Effector CD4-positive, alpha-beta T cell (primary cell): Measurements from ENCODE around the gene APPL2.
"Not testable (repeated sequence)": the region's sequence is repeated elsewhere in the genome, so short reads cannot be mapped to it uniquely, and the experiment has no call there.

Source experiments
- DNase-seq: peaks from one replicate; pipeline ENCODE4 v3.0.0-alpha.2; 2020

APPL2 gene

GRCh38 chr12:105256011-105256410, 20.0 kb upstream of the APPL2 start:
- no peak for DNase-seq

- DNase-seq = no peak
Observed at GRCh38 chr12:105253866-105254513, 18.0 kb upstream of the APPL2 start.

- DNase-seq = no peak
Observed at GRCh38 chr12:105252901-105253300, 16.9 kb upstream of the APPL2 start.

GRCh38 chr12:105245776-105246427, 9.9 kb upstream of the APPL2 start:
- not testable (repeated sequence) for DNase-seq

DNA sequence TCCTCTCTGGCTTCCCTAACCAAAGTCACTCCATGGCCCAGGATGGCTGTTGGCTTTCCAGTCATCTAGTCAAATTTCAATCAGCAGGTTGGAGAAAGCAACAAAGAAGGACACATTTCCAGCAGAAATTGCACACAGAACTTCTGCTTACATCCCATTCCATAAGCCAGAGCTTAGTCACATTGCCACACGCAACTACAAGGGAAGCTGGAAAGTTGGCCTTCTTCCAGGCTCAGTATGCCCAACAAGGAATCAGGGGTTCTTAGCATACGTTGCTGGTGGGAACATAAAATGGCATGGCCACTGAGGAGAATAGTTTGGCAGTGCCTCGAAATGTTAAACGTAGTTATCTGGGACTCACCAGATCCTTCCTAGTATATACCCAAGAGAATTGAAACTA, 9.3 kb upstream of the APPL2 start:
- no peak for DNase-seq

DNA sequence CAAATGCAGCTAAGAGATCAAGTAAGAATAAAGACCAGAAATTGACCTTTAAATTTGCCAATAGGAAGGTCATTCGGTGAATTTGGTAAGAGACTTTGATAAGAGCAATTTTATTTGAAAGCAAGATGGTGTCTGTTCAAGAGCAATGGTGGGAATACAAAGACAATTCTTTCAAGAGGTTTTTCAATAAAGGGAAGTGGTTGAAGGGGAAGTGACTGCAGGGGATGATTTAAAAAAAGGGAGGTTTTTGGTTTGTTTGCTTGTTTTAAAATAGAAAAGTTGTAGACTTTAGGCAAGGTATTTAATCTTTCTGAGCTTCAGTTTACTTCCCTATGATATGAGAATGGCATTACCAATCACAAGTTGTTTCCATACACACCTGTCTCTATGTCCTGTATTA, 4.3 kb upstream of the APPL2 start:
- no peak for DNase-seq

DNA sequence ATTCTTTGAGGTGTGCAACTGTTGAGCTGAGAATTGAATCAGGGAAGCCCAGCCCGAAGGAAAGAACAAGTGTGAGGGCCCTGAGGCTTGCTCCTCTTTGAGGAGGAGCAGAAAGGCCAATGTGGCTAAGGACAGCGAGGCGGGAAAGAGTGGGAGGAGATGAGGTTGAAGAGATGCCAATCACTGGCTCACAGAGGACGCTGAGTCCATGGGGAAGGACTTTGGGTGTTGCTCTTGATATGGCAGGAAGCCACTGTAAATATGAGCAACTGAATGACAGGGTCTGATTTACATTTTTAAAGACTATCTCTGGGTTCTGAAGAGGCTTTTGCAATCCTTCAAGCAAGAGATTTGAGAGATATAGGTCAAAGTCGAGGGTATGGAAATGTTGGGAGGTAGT, 3.3 kb upstream of the APPL2 start:
- no peak for DNase-seq

- no peak for DNase-seq
Observed at GRCh38 chr12:105237666-105238065, 1.7 kb upstream of the APPL2 start.

DNA sequence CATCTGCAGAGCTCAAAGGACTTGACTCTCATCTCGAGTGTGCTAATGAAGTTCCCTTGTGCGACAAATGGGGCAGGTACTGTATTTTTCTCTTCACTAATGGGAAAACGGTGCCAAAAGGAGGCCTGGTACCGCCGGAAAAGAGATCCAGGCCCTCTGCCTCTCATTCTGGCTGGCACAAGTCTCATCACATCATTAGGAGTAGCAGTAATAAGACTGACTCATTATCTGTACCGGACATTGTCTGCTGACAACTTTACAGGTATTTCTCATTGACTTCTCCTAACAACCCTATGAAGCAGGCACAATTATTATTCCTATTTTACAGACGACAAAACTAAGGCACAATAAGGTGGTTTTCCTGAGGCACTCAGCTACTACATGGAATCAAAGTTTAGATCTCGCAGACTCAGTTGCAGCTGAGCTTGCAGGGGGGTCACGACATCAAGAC, 668 bp downstream of the APPL2 start:
- DNase-seq = no peak

- no peak for DNase-seq
Observed at GRCh38 chr12:105234197-105234596, 1.8 kb downstream of the APPL2 start.

DNA sequence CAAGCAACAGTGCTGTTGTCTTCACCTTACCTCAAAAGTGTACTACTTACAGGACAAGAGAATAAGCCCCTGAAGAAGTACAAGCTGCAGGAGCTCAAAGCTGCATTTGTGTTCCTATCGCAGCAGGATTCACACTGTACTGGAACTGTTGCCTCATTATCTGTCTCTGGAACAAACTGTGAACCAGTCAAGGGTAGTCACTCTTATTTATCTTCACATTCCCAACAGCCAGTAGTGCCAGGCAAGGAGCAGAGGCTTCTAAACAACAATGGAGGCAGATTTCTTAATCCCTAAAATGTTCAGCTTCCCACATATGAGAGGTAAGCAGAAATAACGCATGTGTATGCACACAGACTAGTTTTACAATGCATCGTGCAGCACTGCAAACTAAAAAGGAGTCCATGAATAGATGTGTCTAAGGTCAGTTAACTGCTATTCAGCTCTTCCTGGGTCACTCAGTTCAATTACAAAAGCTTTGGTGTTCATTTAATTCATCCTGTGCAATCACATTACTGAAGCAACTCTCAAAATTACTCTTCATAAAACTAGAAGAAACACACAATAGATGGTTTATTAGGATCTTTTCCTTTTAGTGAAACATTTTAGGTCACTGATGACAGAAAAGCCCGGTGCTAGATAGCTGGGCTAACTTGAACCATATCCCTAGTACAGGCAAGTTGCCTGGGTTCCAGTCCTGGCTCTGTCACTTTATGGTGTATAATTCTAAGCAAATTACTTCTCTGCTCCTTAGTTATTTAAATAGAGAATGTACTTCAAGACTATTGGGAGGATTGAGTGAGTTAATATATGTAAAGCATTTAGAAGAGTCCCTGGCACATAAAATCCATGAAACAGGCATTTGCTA, 2.7 kb downstream of the APPL2 start:
- no peak for DNase-seq

DNA sequence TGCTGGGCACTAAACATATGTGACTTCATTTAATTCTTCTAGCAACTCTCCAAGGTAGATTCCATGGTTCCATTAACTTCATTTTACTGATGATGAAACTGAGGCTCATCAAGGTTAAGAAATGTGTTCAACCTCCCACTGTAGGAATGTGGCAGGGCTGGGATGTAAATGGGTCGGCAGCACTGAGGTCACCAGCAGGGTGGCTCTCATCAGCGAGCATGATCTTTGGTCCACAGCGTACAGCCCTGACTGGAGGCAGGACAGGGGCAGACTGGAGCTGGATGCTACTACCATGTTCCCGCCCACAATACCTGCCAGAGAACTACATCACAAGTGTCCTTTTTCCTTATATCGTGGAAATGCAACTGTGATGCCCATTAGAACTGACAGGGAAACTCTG, 4.6 kb downstream of the APPL2 start:
- DNase-seq = no peak

GRCh38 chr12:105229371-105229770, 6.6 kb downstream of the APPL2 start:
- DNase-seq = no peak

GRCh38 chr12:105228966-105229365, 7.0 kb downstream of the APPL2 start:
- no peak for DNase-seq

DNA sequence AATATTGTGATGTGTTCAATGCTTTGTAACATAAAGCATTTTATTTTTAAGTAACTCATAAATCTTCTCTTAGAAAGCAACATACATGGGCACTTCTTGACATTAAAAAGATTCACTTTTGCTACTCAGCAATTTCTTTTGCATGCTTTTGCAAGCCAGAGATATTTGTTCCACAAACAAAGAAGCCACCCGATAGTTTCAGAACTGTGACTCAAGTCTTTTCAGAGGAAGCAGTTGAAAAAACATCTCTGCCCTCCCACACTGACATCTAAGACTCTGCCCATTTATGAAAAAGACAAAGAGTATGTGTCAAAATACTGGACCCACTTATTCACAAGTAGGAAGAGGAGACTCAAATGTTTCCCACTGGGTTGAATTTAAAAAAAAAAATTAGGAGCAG, 7.5 kb downstream of the APPL2 start:
- DNase-seq = no peak

DNA sequence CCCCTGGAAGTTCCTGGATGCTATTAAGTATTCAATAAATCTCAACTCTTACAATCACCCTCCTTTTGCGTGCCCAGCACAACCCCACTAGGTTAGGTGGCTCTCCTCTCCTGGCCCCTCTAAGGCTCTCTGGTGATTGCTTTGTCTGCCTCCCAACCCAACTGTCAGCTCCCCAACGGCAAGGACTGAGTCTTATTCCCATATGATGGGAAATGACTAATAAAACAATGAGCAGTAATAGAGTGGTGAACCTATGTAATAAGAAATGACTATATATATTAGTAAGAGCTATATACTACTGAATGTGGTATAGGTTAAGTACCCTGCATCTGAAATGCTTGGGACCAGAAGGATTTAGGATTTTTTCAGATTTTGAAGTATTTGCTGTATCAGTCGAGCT, 8.1 kb downstream of the APPL2 start:
- no peak for DNase-seq

DNA sequence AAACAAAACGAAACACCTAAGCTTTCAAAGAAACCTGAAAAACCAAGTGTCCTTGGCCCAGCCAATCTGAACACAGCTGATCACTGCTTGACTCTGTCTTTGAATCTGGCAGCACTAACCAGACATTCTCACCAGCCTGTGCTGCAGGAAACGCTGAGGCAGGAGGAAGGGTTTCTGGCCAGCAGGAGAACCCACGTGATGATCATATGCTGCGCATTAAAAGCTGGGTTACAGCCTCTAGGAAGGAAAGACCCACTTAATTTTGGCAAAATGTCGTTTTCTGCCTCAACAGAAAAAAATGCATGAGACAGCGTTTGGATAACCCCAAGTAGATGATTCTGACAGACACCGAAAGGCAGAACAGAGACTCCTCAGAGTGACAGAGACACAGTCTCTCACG, 9.8 kb downstream of the APPL2 start:
- DNase-seq = no peak

- no peak for DNase-seq
Observed at GRCh38 chr12:105225505-105226015, 10.4 kb downstream of the APPL2 start.

- DNase-seq = no peak
Observed at GRCh38 chr12:105224399-105224798, 11.6 kb downstream of the APPL2 start.

- DNase-seq = no peak
Observed at GRCh38 chr12:105223884-105224283, 12.1 kb downstream of the APPL2 start.

GRCh38 chr12:105223352-105223845, 12.6 kb downstream of the APPL2 start:
- DNase-seq = no peak

DNA sequence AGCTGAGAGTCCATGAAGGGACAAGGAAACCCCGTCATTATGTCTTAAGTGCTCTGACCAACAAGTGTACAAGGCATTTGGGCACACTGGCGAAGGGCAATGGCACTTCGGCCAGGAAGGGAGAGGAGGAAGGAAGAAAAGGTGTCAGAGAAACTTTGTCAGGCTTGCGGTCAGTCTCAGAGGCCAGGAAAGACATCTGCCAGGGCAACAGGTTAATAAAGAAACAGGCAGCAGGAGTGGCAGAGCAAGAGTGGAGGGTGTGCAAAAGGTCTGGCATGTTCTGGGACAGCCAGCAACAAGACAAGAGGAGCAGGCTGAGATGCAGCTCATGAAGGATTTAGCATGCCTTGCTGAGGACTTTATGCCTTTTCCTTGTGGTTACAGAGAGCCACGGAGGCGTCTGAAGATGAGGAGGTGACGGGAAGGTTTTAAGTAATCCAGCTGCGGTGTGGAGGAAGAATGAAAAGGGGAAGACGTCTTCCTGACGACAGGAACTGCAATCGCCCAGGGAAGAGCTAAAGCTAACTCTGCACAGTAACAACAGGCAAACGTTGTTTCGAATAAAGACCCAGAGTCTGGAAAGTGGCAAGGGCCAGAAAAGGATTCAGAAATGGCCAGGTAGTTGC, 13.1 kb downstream of the APPL2 start:
- DNase-seq = no peak

DNA sequence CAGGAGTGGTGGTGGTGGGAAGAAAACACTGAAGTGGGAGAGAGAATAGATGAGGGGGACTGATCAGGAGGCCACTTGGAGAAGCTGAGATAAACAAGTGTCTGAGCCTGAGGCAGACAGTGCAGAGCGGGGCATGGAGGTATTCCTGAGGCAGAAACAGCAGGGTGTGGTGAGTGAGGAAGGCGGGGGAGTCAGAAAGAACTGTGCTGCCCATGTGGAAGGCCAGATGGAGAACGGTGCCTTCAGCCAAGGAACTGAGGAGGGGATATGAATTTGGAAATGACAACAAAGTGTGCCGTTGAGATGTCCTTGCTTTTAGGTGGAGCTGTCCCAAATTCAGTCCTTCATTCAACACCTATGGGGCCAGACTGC, 13.7 kb downstream of the APPL2 start:
- no peak for DNase-seq
